Activated naive CD4-positive, alpha-beta T cell treated with Interleukin-2 at 50 U/mL for 16 hours (primary cell): ENCODE measurements around the gene RPS26.
"Not testable (repeated sequence)": the region's sequence is repeated elsewhere in the genome, so short reads cannot be mapped to it uniquely, and the experiment has no call there.

Source experiments
- DNase-seq: peaks from one replicate; pipeline ENCODE4 v3.0.0-alpha.2; 2020

The RPS26 gene

DNA sequence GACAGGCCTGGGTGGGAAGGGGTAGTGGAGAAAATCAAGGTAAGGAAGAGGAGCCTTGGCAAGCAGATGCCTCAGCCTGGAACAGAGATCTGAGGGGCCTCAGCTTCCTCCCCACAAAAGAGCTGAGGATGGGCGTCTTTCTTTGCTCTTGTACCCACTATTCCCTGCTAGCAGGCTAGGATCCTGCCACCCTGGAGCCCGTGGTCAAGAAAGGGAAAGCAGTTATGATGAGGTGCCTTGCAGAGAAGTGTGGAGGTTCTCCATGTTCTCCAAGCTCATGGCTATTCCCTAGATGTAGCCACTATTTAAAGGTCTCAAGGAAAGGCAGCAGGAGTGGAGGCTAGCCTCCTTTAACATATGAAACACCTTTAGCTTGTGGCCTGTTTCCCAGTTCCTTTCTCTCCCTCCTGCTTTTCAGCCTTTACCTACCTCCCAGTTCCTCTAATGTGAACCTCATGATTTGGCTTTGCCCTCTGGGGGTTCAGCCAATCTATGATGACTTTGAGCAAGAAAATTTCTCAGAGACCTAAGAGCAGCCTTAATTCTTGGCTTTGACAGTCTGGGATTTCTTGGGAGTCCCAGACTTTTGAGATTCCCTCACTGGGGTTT lies 19.7 kb upstream of the RPS26 start:
- DNase-seq, result no peak

GRCh38 chr12:56028511-56029165 lies 13.1 kb upstream of the RPS26 start:
- no peak for DNase-seq

GRCh38 chr12:56029166-56029519 lies 12.6 kb upstream of the RPS26 start:
- no peak for DNase-seq

- peak; percentile 40 for DNase-seq
Observed at GRCh38 chr12:56029666-56030293, 11.9 kb upstream of the RPS26 start.

DNA sequence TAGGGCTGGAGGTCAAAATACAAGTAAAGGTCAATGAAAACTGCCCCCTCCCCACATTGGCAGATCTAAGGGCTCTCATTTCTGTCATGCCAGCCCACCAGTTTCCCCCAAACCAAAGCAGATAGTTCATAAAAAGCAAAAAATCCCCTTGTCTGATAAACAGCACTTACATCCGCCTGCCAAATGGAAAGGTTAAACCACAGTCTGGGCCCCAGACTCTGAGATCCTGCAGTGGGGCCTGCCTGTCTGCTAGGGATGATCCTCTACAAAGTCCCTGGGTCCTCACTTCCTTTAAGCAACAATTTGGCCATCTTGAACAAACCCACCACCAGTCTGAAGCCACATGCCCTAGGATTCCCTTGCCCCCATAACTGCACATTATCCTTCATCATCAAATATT lies 9.7 kb upstream of the RPS26 start:
- no peak for DNase-seq

- DNase-seq, result no peak
Observed at GRCh38 chr12:56034586-56035332, 7.0 kb upstream of the RPS26 start.

GRCh38 chr12:56037161-56037560 lies 4.6 kb upstream of the RPS26 start:
- no peak for DNase-seq

- no peak for DNase-seq
Observed at GRCh38 chr12:56038022-56038655, 3.6 kb upstream of the RPS26 start.

DNA sequence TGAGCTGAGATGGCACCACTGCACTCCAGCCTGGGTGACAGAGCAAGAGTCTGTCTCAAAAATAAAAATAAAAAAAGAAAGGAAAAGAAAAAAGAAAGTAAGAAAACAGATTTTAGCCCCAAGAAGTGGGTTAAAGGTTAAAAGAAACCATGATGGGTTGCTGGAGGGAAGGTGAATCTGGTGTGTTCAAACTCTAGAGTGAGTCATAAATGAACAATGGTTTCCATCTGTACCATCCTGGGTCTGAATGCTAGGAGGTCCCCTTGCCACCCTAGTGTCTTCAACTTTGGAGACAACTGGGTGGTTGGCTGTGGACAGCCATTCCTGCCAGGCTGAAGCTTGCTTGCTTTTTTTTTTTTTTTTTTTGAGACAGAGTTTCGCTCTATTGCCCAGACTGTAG lies 1.6 kb upstream of the RPS26 start:
- no peak for DNase-seq

DNA sequence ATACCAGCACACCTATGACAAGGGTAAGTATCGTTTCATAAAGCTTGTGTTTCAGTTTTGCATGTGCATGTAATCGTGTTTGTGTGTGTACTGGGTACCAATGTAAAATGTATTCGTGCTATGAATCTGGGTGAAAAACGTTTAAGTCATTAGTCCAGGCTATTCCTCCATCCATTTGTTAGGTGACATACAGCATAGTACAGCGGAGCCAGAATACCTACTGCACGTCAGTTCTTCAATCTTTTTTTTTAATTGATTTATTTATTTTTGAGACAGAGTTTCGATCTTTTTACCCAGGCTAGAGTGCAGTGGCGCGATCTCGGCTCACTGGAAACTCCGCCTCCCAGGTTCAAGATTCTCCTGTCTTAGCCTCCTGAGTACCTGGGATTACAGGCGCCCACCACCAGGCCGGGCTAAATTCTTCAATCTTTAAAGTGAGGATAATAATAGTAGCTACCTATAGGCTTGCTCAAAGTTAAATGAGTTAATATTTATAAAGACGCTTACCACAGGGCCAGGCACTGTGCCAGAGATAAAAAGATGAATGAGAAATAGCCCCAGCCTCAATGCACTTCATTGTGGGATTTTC lies 661 bp upstream of the RPS26 start:
- DNase-seq, result peak; percentile 14

DNA sequence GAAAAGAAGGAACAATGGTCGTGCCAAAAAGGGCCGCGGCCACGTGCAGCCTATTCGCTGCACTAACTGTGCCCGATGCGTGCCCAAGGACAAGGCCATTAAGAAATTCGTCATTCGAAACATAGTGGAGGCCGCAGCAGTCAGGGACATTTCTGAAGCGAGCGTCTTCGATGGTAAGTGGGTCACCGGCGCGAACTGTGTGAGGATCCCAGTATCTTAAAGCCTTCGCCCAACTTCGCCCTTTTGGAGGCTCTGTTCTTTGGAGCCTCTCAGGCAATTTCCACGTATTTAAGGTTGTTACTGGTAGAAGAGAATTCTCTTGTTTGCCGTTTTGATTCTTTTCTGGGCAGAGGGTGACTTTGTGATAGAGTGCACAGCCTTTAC lies 704 bp downstream of the RPS26 start:
- peak; percentile 8 for DNase-seq

DNA sequence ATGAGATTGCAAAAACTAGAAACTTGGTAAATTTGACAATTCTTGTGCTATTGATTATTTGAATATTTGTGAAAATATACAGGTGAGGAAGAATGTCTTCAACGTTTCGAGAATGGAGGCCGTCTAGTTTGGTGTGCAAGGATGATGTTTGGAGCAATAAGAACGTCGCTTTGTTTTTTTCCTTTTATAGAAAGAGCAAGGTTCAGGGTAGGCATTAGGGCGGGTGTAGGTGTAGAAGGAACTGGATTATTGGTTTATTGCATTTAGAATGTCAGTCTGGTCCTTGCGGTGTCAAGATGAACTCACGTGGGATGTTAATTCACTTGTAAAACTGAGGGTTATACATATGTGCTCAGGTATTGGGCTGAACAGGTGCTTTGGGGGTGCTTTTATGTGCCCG lies 1.1 kb downstream of the RPS26 start:
- no peak for DNase-seq

DNA sequence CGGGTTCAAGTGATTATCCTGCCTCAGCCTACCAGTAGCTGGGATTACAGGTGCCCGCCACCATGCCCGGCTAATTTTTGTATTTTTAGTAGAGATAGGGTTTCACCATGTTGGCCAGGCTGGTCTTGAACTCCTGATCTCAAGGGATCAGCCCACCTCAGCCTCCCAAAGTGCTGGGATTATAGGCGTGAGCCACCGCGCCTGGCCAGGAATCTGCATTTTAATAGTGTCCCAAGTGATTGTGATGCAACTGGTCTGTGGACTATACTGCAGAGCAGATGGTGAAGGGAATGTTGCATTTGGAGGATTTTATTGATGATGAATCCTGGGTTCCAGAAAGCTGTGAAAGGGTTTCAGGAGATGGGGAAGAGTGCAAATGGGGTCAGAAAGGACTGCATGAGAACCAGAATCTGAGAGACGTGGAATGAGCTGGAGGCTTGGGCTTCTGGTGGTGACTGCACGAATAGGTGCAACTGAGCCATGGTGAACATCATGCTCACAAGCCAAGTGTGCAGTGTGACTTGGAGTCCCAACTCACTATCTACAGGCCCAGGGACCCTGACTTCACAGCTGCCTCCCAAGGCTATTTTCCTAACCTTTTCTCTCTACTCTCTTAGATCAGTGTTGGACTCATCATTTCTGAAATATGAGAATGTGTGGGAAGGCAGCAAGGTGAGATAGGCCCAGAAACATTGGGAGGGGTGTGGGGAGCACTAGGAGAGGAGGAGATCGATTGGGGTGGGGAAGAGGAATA lies 4.5 kb downstream of the RPS26 start:
- DNase-seq, result no peak

GRCh38 chr12:56053407-56053893 lies 11.7 kb downstream of the RPS26 start:
- no peak for DNase-seq

GRCh38 chr12:56059964-56060363 lies 18.2 kb downstream of the RPS26 start:
- not testable (repeated sequence) for DNase-seq

DNA sequence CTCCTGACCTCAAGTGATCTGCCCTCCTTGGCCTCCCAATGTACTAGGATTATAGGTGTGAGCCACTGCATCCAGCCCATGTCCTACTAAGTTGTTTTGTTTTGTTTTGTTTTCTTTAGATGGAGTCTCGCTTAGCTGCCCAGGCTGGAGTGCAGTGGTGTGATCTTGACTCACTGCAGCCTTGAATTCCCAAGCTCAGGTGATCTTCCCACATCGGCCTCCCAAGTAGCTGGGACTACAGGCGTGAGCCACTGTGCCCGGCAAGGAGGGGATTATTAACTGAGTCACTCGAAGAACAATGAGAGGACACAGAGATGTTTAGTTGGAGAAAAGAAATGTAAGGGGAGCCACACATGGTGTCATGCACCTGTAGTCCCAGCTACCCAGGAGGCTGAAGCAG lies 20.3 kb downstream of the RPS26 start:
- no peak for DNase-seq

DNA sequence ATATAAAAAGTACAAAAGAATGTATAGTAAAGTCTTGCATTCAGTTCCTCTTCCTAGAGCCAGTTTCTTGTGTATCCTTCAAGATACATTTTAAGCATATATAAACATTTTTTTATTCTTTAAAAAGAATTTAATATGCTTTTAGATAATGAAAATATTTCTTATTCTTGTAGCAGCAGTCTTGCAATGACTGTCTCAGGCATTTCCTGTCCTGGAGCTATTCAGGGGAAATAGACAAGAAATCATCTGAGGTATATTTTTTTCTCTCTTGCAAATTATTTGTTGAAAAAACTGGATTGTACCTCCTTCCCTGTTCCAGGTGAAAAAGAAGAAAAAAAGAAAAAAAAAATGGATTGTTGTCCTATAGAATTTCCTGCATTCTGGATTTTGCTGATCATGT lies 21.3 kb downstream of the RPS26 start:
- no peak for DNase-seq

- DNase-seq, result no peak
Observed at GRCh38 chr12:56071648-56072047, 29.9 kb downstream of the RPS26 start.

DNA sequence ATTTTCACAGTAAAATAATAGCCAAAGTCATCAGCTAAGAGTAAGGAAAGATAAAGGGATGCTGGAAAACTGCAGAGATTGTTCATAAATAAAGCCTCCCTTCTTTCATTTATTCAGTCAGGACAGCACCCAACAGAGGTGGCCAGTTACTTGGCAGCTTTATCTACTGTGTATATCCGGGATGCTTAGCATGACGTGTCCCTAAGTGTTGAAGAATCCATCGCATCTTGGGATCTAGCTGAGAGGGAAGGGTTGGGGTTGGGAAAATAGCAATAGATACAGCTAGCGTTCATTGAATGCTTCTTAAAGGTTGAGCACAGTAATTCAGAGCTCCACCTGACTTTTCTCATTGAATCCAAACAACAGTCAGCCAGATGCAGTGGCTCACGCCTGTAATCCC lies 32.7 kb downstream of the RPS26 start:
- DNase-seq, result no peak

- not testable (repeated sequence) for DNase-seq
Observed at GRCh38 chr12:56077966-56078365, 36.2 kb downstream of the RPS26 start.

DNA sequence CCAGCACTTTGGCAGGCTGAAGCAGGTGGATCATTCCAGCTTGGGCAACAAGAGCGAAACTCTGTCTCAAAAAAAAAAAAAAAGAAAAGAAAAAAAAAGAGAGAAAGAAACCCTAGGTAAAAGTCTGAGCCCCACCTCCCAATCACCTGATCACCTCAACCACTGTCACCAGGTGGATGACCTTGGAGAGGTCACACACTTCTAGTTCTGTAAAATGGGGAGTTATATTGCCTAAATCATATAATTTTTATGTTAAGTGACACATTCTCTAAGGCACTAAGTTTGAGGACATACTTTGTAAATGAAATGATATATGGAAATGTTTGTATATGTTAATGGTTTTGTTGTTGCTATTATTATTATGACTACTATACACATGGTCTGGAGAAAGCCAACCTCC lies 36.7 kb downstream of the RPS26 start:
- no peak for DNase-seq
